Measurements from ENCODE around the gene GNPTAB. TPM values are rescaled to one million over a fixed set of nuclear protein-coding genes. Genes with fewer than 3 reads are reported as not detected.

The GNPTAB gene
- total RNA-seq, 1 experiment from 2014 or later, result 26.5 TPM

GRCh38 chr12:101713930-101714329, 116.8 kb downstream of the GNPTAB start:
- no peak overlapping the region for H3K4me3 ChIP-seq
- H3K4me2 ChIP-seq, result no peak overlapping the region
- ChIA-PET POLR2A (ENCODE audit: unreplicated experiment) (no interaction called here), CTCF (interaction anchor here (0.7 kb wide), 1 partner anchor 1166 kb away, joined by 12 read pairs; no protein-coding TSS in a partner anchor)
- H3K4me1 ChIP-seq (replicated peaks; ENCODE audit: insufficient read depth), result no peaks in the 10 kb centered on the region
- no peaks in the 10 kb centered on the region for H3K9me2 ChIP-seq (ENCODE audit: insufficient read depth)
- H3K9me3 ChIP-seq (ENCODE audit: insufficient read depth, low read depth), result no peaks in the 10 kb centered on the region
- H3K79me2 ChIP-seq (ENCODE audit: low read depth), result no peaks in the 10 kb centered on the region
- intact Hi-C loops (cut with micrococcal nuclease; ENCODE audit: unreplicated experiment), result no loop called here
- TF ChIP-seq EZH2 (IDR thresholded peaks at IDR 0.05; ENCODE audit: low read depth) (no peak), CTCF (conservative IDR thresholded peaks at IDR 0.05) (no peak)
- H3K27me3 ChIP-seq (ENCODE audit: insufficient read depth, low read depth), result no peaks in the 10 kb centered on the region
- no peak overlapping the region for H3K27ac ChIP-seq
- DNase-seq, result no peak
- H3K36me3 ChIP-seq (ENCODE audit: low read depth), result no peaks in the 10 kb centered on the region
- no peaks in the 10 kb centered on the region for H3F3A ChIP-seq (ENCODE audit: insufficient read depth, low read depth)
- no peak overlapping the region for H2AFZ ChIP-seq
- no TSS peak for BruUV-seq (replicated peaks)
- no peaks in the 10 kb centered on the region for H4K20me1 ChIP-seq (ENCODE audit: insufficient read depth)

GRCh38 chr12:101713059-101713682, 117.6 kb downstream of the GNPTAB start:
- Histone ChIP-seq H3K9me2 (ENCODE audit: insufficient read depth) (no peaks in the 10 kb centered on the region), H2AFZ (no peak overlapping the region), H3K79me2 (ENCODE audit: low read depth) (no peaks in the 10 kb centered on the region), H3K27ac (no peak overlapping the region), H3K9me3 (ENCODE audit: insufficient read depth, low read depth) (no peaks in the 10 kb centered on the region), H3K4me1 (replicated peaks; ENCODE audit: insufficient read depth) (no peaks in the 10 kb centered on the region), H3K36me3 (ENCODE audit: low read depth) (no peaks in the 10 kb centered on the region), H3K4me2 (no peak overlapping the region), H3F3A (ENCODE audit: insufficient read depth, low read depth) (no peaks in the 10 kb centered on the region), H3K27me3 (ENCODE audit: insufficient read depth, low read depth) (no peaks in the 10 kb centered on the region), H3K4me3 (no peak overlapping the region), H4K20me1 (ENCODE audit: insufficient read depth) (no peaks in the 10 kb centered on the region)
- intact Hi-C loops (cut with micrococcal nuclease; ENCODE audit: unreplicated experiment), result no loop called here
- ChIA-PET CTCF (no interaction called here), POLR2A (ENCODE audit: unreplicated experiment) (no interaction called here)
- DNase-seq, result no peak
- TF ChIP-seq EZH2 (IDR thresholded peaks at IDR 0.05; ENCODE audit: low read depth) (no peak), CTCF (conservative IDR thresholded peaks at IDR 0.05) (no peak)
- no TSS peak for BruUV-seq (replicated peaks)

GRCh38 chr12:101710288-101710687, 120.5 kb downstream of the GNPTAB start:
- DNase-seq, result no peak
- H3K9me3 ChIP-seq (ENCODE audit: insufficient read depth, low read depth), result no peaks in the 10 kb centered on the region
- BruUV-seq (replicated peaks), result no TSS peak
- no peak overlapping the region for H3K4me3 ChIP-seq
- CTCF ChIA-PET, result no interaction called here
- TF ChIP-seq CTCF (conservative IDR thresholded peaks at IDR 0.05) (no peak), EZH2 (IDR thresholded peaks at IDR 0.05; ENCODE audit: low read depth) (no peak)
- H3K4me2 ChIP-seq, result no peak overlapping the region
- no peaks in the 10 kb centered on the region for H3K9me2 ChIP-seq (ENCODE audit: insufficient read depth)
- no peak overlapping the region for H2AFZ ChIP-seq
- H3K4me1 ChIP-seq (replicated peaks; ENCODE audit: insufficient read depth), result no peaks in the 10 kb centered on the region
- POLR2A ChIA-PET (ENCODE audit: unreplicated experiment), result no interaction called here
- no peak overlapping the region for H3K27ac ChIP-seq
- no peaks in the 10 kb centered on the region for H3K36me3 ChIP-seq (ENCODE audit: low read depth)
- H4K20me1 ChIP-seq (ENCODE audit: insufficient read depth), result no peaks in the 10 kb centered on the region
- intact Hi-C loops (cut with micrococcal nuclease; ENCODE audit: unreplicated experiment), result no loop called here
- no peaks in the 10 kb centered on the region for H3K79me2 ChIP-seq (ENCODE audit: low read depth)
- no peaks in the 10 kb centered on the region for H3K27me3 ChIP-seq (ENCODE audit: insufficient read depth, low read depth)
- no peaks in the 10 kb centered on the region for H3F3A ChIP-seq (ENCODE audit: insufficient read depth, low read depth)

Data from PC-9 (cell line).